OCI-LY1 (cell line): ENCODE data around the gene TBC1D22B.

Experiments
- EZH2 ChIP-seq: fragments of 200-600 bp; sonication (generic), shearing (Covaris generic); IDR thresholded peaks from 2 replicates; pipeline ENCODE4 v1.8.0; 2017; ENCODE audit warnings: borderline replicate concordance, mixed run types, mild to moderate bottlenecking, antibody characterized with exemption, low read length, moderate library complexity, mixed read lengths
- TF ChIP-seq, protein P1 (sequence below): fragments of 200-600 bp; sonication (generic), shearing (Covaris generic); IDR thresholded peaks from 2 replicates; pipeline ENCODE4 v1.5.1; 2017; ENCODE audit warnings: mild to moderate bottlenecking, antibody characterized with exemption, low read length, moderate library complexity, mixed read lengths

DNA sequence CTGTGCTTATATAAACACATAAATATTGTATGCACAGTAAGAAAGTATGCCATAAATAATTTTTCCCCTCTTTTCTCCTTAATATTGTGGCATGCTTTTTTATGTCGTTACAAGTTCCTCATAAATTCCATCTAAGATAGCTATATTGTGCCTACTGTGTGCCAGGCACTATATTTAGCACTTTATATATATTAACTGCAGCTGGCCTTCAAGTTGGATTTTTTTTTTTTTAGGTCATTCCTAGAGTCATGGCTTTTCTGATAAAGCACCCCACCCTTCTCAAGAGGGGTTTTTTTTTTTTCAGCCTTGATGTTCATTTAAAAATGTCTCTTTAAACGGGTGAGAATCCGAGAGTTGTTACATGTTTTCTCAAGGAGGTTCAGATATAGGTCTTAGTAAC, 53.4 kb downstream of the TBC1D22B start:
- TF ChIP-seq, protein P1, sequence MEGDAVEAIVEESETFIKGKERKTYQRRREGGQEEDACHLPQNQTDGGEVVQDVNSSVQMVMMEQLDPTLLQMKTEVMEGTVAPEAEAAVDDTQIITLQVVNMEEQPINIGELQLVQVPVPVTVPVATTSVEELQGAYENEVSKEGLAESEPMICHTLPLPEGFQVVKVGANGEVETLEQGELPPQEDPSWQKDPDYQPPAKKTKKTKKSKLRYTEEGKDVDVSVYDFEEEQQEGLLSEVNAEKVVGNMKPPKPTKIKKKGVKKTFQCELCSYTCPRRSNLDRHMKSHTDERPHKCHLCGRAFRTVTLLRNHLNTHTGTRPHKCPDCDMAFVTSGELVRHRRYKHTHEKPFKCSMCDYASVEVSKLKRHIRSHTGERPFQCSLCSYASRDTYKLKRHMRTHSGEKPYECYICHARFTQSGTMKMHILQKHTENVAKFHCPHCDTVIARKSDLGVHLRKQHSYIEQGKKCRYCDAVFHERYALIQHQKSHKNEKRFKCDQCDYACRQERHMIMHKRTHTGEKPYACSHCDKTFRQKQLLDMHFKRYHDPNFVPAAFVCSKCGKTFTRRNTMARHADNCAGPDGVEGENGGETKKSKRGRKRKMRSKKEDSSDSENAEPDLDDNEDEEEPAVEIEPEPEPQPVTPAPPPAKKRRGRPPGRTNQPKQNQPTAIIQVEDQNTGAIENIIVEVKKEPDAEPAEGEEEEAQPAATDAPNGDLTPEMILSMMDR: no peak
- TF ChIP-seq EZH2: no peak
